Adrenal gland (tissue), 12 donors: ENCODE data around the gene HMOX2. TPM values are rescaled to one million over a fixed set of nuclear protein-coding genes. Genes with fewer than 3 reads are reported as not detected.

Source experiments
- DNase-seq, 7 donors: peaks; one replicate each; pipeline ENCODE4 v3.0.0-alpha.2; 2019 to 2020
- H3K27ac ChIP-seq, 5 donors: fragments of 200-600 bp; sonication (generic) in 4 of 5; 1 replicate in 3 of 5; 2 replicates in 2 of 5; pipeline versions ENCODE4 v1.5.1 to v1.8.0; 2016 to 2020; ENCODE audit warnings: mild to moderate bottlenecking in 1 of 5
- H3K27me3 ChIP-seq: fragments of 200-600 bp; 2 replicates; pipeline ENCODE4 v1.8.0; 2021
- H3K36me3 ChIP-seq, 2 donors: fragments of 200-600 bp; replicated peaks in 1 of 2; 1 replicate in 1 of 2; 2 replicates in 1 of 2; pipeline versions ENCODE4 v1.5.1 to v1.8.0; 2018 to 2022
- H3K4me1 ChIP-seq, 2 donors: fragments of 200-600 bp; replicated peaks in 1 of 2; 1 replicate in 1 of 2; 2 replicates in 1 of 2; pipeline versions ENCODE4 v1.5.1 to v1.8.0; 2018 to 2021
- H3K4me3 ChIP-seq, 4 donors: fragments of 200-600 bp; sonication (generic) in 3 of 4; one replicate each; pipeline ENCODE4 v1.5.1; 2016 to 2018
- H3K9me3 ChIP-seq, 3 donors: fragments of 200-600 bp; sonication (generic) in 1 of 3; replicated peaks in 1 of 3; 1 replicate in 2 of 3; 2 replicates in 1 of 3; pipeline versions ENCODE4 v1.5.1 to v1.8.0; 2016 to 2021
- POLR2A ChIP-seq, 2 donors: fragments of 450-650 bp; IDR thresholded peaks; one replicate each; pipeline ENCODE4 v1.6.1; 2017; ENCODE audit warnings: antibody characterized with exemption in 2 of 2, mild to moderate bottlenecking in 2 of 2, moderate library complexity in 1 of 2
- WGBS, 4 donors: extraction: QIAGEN DNeasy Blood & Tissue Kit in 2 of 4; methylation state at CpG; one replicate each; pipeline versions ENCODE4 v1.1.5 to v1.1.7; 2013 to 2017; 5-methylcytosine and 5-hydroxymethylcytosine counted together
- intact Hi-C, 2 donors: fragments of 100-400 bp; cut with DNase I; formaldehyde crosslinking; loops; one replicate each; pipeline versions ENCODE4 v1.14.1 to v1.15.0; 2022 to 2023
- polyA plus RNA-seq, 3 donors: library from polyadenylated mRNA; stranded (reverse); fragments of 200-250 nt in 2 of 3; fragments of 350-450 nt in 1 of 3; fragmentation: Illumina TruSeq in 1 of 3; extraction: RNeasy Lipid Tissue Mini Kit (QIAGEN cat#74804) in 1 of 3; gene quantifications; one replicate each; pipeline ENCODE4 v1.2.3, GENCODE V29; 2013 to 2014
- total RNA-seq, 9 donors: library from RNA; depleted of rRNA in 4 of 9; stranded (reverse); fragments of >200 nt in 4 of 9; fragments of 120-200 nt in 1 of 9; fragmentation: NEBNext Ultra II Directional in 1 of 9; extraction: Animal tissue kit (Norgen Biotek cat#: 25700) in 1 of 9; gene quantifications; one replicate each; pipeline versions ENCODE4 v1.1.0 to v1.2.4, GENCODE V29; 2013 to 2023
- TF ChIP-seq, protein P1 (sequence below), 6 experiments: fragments of 450-650 bp in 4 of 6; fragments of 200-600 bp in 2 of 6; sonication (generic) in 1 of 6; IDR thresholded peaks; 1 replicate in 5 of 6; 2 replicates in 1 of 6; pipeline versions ENCODE4 v1.5.1 to v1.8.0; 2016 to 2021; ENCODE audit warnings: antibody characterized with exemption in 6 of 6, mild to moderate bottlenecking in 2 of 6, moderate library complexity in 1 of 6
- donor health status: healthy with polysubstance abuse.
- donor health status: Bipolar disorder and iron deficiency.
- donor health status: DM: yes; HTN: yes; CAD: no.
- donor health status: DM: no; HTN: no; CAD: no.
- donor health status: DM: no; HTN: no; CAD: no.
- donor health status: DM: yes; HTN: yes; CAD: no.

Gene HMOX2
- total and polyA plus RNA-seq, 12 donors: 36.1 to 114 (median 65.6) TPM

GRCh38 chr16:4488499-4488967, 12.3 kb downstream of the HMOX2 start:
- WGBS, 4 donors: 35 to 50% (median 43%) methylated on average over 1 of the region's 1 CpG
- Histone ChIP-seq H3K4me1 (peaks cover 7 to 35% of the 10 kb centered on the region in 2 donors), H3K27me3 (no peaks in the 10 kb centered on the region), H3K27ac (peak overlapping the region in 4 of 5 donors; percentile 35 to 82 (median 62)), H3K9me3 (no peaks in the 10 kb centered on the region), H3K4me3 (no peak overlapping the region), H3K36me3 (peaks cover 0 to 21% of the 10 kb centered on the region in 2 donors)
- intact Hi-C loops: no loop called here
- TF ChIP-seq POLR2A (IDR thresholded peaks at IDR 0.05): no peak
- TF ChIP-seq, protein P1, sequence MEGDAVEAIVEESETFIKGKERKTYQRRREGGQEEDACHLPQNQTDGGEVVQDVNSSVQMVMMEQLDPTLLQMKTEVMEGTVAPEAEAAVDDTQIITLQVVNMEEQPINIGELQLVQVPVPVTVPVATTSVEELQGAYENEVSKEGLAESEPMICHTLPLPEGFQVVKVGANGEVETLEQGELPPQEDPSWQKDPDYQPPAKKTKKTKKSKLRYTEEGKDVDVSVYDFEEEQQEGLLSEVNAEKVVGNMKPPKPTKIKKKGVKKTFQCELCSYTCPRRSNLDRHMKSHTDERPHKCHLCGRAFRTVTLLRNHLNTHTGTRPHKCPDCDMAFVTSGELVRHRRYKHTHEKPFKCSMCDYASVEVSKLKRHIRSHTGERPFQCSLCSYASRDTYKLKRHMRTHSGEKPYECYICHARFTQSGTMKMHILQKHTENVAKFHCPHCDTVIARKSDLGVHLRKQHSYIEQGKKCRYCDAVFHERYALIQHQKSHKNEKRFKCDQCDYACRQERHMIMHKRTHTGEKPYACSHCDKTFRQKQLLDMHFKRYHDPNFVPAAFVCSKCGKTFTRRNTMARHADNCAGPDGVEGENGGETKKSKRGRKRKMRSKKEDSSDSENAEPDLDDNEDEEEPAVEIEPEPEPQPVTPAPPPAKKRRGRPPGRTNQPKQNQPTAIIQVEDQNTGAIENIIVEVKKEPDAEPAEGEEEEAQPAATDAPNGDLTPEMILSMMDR (IDR thresholded peaks at IDR 0.05): no peak
- DNase-seq: no peak

DNA sequence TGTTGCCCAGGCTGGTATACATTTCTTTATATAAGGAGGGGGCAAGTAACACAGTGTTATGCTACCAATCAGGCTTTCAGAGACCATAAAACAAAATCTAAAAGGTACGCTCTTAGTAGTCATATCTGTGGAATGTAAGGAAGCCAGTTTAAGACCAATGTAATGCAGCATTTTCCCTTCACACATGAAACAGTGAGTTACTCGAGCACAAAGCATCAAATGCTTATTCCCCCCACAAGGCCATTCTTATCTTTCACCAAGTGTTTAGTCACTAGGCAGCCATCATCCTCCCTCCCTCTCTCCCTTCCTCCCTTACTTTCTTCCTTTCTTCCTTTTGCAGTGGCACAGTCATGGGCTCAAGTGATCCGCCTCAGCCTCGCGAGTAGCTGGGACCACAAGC, 12.8 kb downstream of the HMOX2 start:
- Histone ChIP-seq H3K9me3 (no peaks in the 10 kb centered on the region), H3K4me1 (peaks cover 7 to 35% of the 10 kb centered on the region in 2 donors), H3K36me3 (peaks cover 0 to 20% of the 10 kb centered on the region in 2 donors), H3K27ac (peak overlapping the region in 4 of 5 donors; percentile 35 to 82 (median 62)), H3K4me3 (no peak overlapping the region), H3K27me3 (no peaks in the 10 kb centered on the region)
- intact Hi-C loops: no loop called here
- DNase-seq: peak in 2 of 7 donors; percentile 40 to 41
- peak in 1 of 2 donors; percentile 21 for TF ChIP-seq POLR2A (IDR thresholded peaks at IDR 0.05)
- TF ChIP-seq, protein P1 (IDR thresholded peaks at IDR 0.05): no peak
- 50 to 57% (median 53%) methylated on average over 5 of the region's 5 CpGs for WGBS, 4 donors

DNA sequence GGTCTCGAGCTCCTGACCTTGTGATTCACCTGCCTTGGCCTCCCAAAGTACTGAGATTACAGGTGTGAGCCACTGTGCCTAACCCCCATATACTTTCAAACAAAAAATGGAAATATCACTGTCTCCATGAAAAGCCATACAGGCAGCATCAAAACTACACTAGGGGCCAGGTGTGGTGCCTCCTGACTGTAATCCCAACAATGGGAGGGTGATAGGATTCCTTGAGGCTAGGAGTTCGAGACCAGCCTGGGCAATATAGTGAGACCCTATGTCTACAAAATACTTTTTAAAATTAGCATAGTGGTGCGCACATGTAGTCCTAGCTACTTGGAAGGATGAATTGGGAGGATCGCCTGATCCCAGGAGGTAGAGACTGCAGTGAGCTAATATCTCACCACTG, 15.7 kb downstream of the HMOX2 start:
- Histone ChIP-seq H3K27me3 (no peaks in the 10 kb centered on the region), H3K4me3 (no peak overlapping the region), H3K36me3 (peaks cover 0 to 4% of the 10 kb centered on the region in 2 donors), H3K9me3 (no peaks in the 10 kb centered on the region), H3K4me1 (peaks cover 0 to 23% of the 10 kb centered on the region in 2 donors), H3K27ac (no peak overlapping the region)
- DNase-seq: no peak
- 85 to 94% (median 87%) methylated on average over 4 of the region's 4 CpGs for WGBS, 4 donors
- no peak for TF ChIP-seq POLR2A (IDR thresholded peaks at IDR 0.05)
- TF ChIP-seq, protein P1 (IDR thresholded peaks at IDR 0.05): no peak
- intact Hi-C loops: no loop called here

- TF ChIP-seq POLR2A (IDR thresholded peaks at IDR 0.05): no peak
- TF ChIP-seq, protein P1 (IDR thresholded peaks at IDR 0.05): no peak
- peaks cover 0 to 7% of the 10 kb centered on the region in 2 donors for H3K4me1 ChIP-seq
- no peak for DNase-seq
- no peak overlapping the region for H3K4me3 ChIP-seq
- no peaks in the 10 kb centered on the region for H3K27me3 ChIP-seq
- WGBS, 4 donors: 92 to 97% (median 93%) methylated on average over 6 of the region's 6 CpGs
- H3K27ac ChIP-seq: peak overlapping the region in 1 of 5 donors; percentile 17
- intact Hi-C loops: no loop called here
- no peaks in the 10 kb centered on the region for H3K36me3 ChIP-seq
- H3K9me3 ChIP-seq: no peaks in the 10 kb centered on the region
These were observed 18.7 kb downstream of the HMOX2 start for GRCh38 chr16:4494746-4495490.
